Measurements from ENCODE around the gene SAP30BP.

GRCh38 chr17:75688209-75688825 is 21.2 kb downstream of the SAP30BP start:
- TF ChIP-seq CTCF (IDR thresholded peaks at IDR 0.05) (no peak), POLR2A (IDR thresholded peaks at IDR 0.05) (no peak)

Data from Peyer's patch (tissue), 4 donors.